Cerebellar nuclear complex (tissue), 1 donor: ENCODE data around the gene CADM4.
"Not testable (repeated sequence)": the region's sequence is repeated elsewhere in the genome, so short reads cannot be mapped to it uniquely, and the experiment has no call there.

ENCODE experiments used
- DNase-seq, 2 experiments: peaks; one replicate each; lab custom pipeline; 2025; lab: John Stamatoyannopoulos, UW

The CADM4 gene

DNA sequence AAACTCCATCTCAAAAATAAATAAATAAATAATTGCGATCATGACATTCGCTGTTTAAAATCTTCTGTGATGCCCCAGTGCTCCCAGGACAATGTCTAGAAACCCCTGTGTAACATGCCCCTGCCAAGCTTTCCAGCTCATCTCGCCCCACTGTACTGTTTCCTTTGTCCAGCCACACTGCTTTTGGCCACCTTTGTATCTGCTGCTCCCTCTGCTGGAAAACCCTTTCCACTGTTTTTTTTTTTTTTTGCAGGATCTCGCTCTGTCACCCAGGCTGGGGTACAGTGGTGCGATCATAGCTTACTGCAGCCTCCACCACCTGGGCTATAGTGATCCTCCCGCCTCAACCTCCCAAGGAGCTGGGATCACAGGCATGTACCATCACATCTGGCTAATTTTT, 22.8 kb upstream of the CADM4 start:
- no peak for DNase-seq

DNA sequence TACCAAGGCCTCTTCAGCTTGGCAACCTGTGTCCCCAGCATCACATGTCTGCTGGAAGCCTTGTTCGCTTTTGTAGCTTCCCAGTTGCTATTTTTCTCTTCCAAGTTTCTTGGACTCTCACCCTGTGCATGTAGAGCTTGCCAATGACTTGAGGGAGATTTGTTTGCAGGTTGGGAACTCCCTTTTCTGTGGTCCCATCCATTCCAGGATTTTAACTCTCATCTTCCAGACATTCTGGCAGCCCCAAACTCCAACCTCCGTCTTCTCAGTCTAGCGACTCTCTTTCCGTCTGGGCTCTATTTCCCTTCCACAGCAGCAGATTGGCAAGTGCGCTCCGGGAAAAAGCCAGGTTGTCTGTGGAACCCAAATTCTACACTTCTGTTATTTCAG, 21.3 kb upstream of the CADM4 start:
- no peak for DNase-seq

DNA sequence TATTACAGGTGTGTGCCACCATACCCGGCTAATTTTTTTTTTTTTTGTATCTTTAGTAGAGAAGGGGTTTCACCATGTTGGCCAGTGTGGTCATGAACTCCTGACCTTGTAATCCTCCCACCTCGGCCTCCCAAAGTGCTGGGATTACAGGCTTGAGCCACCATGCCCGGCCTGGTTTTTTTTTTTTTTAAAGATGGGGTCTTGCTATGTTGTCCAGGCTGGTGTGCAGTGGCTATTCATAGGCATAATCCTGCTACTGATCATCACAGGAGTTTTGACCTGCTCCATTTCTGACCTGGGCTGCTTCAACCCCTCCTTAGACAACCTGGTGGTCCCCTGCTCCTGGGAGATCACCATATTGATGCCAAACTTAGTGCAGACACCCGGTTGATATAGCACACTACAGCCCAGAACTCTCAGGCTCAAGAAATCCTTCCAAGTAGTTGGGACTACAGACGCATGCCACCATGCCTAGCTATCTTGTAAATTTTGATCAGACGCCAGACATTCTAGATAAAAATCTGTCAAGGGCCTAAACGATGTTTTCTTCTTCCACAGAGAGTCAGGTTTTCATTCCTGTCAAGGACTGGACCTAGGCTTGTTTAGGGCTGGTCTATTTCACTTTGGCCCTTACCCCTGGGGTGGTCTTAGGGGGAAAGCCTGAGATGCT, 20.8 kb upstream of the CADM4 start:
- no peak for DNase-seq

DNA sequence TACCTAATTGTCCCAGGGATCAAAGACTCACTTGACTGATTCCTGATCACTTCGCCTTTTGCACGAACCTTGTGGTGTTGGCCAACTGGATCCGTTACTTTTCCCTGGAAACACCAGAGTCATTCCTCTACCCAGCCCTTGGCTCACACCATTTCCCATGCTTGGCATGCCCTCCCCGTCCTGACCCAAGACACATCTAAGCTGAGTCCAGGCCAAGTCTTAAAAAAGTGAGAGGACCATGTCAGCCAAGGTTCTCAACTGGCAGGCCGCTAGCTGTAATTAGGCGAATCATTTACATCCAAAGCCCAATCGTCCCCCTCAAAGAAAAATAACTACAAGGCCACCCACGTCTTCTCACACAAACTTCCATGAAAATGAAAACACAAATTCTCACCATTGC, 18.8 kb upstream of the CADM4 start:
- DNase-seq: no peak

DNA sequence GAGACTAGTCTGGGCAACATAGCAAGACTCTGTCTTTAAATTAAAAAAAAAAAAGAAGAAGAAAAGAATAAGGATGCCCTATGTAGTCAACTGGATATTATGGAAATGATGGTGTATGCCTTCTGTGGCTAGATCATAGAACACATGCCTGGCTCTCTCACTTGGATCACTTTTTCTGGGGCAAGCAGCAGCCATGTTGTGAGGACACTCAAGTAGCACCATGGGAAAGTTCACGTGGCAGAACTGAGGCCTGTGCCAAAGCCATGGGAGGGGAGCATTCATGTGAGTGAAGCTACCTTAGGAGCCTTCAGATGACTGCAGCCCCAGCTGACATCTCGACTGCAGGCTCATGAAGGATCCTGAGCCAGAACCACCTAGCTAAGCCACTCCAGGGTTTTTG, 18.4 kb upstream of the CADM4 start:
- no peak for DNase-seq

DNA sequence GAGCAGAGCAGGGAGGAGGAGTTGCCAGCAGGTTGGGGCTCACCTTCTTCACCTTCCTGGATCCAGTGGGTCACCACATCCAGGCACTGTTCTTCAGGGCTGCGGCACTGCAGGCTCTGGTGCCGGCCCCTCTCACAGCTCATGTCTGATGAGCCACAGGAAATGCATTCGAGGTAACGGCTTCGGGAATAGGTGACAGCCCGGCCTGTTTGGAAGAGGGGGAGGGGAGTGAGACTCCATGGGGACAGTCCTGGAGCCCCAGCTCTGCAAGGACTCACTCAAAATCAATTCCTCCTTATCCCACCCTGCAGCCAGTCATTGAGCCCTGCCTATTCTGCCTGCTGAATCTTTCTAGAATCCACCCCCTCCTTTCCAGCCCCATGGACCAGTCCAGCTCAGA, 16.8 kb upstream of the CADM4 start:
- DNase-seq: no peak

DNA sequence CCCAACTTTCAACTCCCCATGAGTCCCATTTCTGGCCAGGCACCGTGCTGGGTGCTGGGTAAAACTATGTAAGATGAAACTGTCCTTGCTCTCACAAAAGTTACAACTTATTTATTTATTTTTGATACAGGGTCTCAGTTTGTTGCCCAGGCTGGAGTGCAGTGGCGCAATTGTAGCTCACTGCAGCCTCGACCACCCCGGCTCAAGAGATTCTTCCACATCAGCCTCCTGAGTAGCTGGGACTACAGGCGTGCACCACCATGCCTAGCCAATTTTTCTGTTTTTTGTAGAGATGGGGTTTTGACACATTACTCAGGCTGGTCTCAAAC, 12.9 kb upstream of the CADM4 start:
- DNase-seq: no peak

DNA sequence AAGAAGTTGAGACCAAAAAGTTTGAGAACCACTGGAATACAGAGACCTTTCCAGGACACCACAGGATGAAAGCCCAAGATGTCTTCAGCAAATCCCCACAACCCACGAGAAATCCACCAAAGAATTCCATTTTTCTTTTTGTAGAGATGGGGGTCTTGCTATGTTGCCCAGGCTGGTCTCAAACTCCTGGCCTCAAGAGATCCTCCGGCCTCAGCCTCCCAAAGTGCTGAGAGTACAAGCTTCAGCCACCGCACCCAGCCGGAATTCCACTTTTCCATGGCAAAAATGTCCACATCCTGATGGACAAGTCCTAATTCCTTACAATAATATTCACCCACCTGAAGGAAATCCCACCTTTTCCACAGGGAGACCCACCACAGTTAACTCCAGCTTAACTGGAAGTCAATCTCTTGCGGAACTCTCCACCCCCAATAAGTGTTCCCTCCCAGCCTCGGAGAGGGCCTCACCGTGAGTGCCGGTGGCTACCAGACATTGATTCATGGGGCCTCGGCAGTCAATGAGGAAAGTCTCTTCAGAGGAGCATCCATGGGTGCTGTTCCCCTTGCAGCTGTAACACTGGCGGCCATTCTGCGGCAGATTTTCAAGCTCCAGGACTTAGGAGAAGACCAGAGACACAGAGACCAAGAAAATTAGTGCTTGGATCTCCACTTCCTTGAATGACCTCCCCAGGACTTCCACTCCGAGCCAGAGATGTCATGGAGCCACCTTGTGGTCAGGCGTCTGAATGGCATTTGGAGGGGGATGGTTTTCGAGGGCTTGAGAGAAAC, 12.3 kb upstream of the CADM4 start:
- DNase-seq: peak in 1 of 2 experiments; percentile 66

DNA sequence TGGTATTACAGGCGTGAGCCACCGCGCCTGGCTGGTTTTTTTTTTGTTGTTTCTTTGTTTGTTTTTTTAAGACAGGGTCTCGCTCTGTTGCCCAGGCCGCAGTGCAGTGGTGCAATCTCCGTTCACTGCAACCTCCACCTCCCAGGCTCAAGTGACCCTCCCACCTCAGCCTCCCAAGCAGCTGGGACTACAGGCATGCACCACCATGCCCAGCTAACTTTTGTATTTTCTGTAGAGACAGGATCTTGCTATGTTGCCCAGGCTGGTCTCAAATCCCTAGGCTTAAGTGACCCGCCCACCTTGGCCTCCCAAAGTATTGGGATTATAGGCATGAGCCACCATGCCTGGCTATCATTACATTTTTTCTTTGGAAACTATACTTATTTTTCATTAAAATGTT, 10.6 kb upstream of the CADM4 start:
- DNase-seq: not testable (repeated sequence)

DNA sequence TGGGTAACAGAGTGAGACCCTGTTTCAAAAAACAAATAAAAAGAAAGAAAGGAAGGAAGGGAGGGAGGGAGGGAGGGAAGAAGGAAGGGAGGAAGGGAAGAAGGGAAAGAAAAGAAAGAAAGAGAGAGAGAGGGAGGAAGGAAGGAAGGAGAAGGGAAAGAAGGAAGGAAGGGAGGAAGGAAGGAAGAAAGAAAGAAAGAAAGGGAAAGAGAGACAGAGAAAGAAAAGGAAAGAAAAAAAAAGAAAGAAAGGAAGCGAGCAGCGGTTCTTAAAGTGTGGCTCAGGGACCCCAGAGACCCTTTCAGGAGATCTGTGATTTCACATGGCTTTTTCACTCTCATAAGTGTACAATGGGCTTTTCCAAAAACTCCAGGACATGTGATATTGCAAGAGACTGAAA, 9.9 kb upstream of the CADM4 start:
- DNase-seq: no peak

DNA sequence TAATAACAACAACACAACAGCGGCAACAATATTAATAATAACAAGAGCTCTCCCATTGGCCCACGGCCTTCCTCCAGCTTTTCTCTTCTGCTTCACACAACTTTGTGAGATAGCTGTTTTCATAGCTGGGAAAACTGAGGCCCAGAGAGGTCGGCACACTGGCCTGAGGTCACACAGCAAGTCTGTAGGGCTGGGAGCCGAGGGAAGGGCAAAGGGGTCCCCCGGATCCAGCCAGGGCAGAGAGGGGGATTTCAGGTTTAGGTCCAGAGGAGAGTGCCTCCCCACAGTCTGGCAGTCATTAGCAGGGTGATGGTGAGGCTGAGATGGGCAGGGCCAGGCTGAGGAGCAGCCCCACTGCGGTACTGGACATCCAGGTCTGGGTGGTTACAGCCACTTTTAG, 9.0 kb upstream of the CADM4 start:
- no peak for DNase-seq

DNA sequence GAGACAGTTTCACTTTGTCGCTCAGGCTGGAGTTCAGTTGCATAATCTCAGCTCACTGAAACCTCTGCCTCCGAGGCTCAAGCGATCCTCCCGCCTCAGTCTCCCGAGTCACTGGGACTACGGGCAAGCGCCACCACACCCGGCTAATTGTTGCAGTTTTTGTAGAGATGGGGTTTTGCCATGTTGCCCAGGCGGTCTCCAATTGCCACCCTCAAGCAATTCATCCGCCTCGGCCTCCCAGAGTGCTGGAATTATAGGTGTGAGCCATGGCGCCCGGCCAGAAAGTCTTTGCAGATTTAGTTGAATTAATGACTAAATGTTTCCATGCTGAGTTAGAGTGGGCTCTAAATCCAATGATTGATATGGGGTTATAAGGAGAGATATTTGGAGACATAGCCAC, 4.5 kb upstream of the CADM4 start:
- DNase-seq: no peak

DNA sequence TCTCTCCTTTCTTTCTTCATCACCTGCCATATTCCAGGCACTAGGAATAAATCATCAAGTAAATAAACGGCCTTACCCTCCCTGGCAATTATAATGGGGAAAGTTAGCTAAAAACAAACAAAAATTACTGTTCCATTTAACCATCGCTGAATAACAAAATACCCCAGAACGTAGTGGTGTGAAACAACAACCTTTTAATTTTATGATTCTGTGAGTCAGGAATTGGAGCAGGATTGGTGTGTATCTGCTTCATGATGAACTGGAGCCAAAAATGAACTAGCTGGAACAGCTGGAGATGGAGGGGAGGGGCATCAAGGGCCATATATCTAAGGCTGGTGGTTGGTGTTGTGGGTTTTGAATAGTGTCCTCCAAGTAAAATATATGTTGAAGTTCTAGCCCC, 3.7 kb upstream of the CADM4 start:
- no peak for DNase-seq

DNA sequence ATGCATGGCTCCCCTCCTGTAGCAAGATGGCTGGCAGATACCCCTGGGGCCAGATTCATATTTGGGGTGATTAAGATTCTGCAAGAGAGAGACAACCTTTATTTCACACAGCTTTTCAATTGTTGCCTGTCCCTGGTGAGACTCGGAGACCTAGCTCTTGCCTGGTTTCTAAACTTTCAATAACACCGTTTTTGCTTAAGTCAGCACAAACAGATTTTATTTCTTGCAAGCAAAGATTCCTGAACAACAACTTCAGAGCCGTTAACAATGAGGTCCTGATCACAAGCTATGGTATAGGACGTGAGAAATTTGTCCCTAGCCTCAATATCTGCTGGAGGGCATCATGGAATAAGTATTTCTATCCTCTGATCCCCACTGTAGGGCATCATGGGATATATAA, 2.9 kb upstream of the CADM4 start:
- DNase-seq: no peak

DNA sequence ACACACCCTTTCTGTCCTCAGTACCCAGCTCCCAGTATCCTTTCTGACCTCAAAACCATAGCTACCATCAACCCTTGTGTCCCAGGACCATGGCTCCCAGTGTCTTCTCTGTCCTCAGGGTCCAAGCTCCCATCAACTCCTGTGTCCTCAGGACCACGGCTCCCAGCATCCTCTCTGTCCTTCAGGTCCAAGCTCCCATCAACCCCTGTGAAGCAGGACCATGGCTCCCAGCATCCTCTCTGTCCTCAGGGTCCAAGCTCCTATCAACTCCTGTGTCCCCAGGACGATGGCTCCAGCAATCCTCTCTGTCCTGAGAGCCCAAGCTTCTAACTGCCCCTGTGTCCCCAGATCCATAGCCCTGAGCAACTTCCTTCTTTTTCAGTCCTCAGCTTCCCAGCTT, 1.7 kb upstream of the CADM4 start:
- no peak for DNase-seq

DNA sequence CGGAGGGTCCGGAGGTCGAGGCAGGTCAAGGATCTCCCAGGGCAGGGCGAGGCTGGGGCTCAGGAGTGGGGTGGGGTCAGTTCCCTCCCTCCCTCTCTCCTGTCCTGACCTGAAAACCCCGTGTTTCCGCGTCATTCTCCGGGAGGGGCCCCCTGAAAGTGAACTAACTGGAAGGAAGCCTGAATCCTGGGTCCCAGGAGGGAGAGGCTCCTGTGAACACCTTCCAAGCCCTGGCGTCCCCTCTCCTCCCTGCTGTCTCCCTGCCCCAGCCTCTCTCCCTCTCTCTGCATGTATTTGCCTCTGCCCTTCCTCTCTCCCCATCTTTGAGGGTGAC, 741 bp upstream of the CADM4 start:
- DNase-seq: no peak

DNA sequence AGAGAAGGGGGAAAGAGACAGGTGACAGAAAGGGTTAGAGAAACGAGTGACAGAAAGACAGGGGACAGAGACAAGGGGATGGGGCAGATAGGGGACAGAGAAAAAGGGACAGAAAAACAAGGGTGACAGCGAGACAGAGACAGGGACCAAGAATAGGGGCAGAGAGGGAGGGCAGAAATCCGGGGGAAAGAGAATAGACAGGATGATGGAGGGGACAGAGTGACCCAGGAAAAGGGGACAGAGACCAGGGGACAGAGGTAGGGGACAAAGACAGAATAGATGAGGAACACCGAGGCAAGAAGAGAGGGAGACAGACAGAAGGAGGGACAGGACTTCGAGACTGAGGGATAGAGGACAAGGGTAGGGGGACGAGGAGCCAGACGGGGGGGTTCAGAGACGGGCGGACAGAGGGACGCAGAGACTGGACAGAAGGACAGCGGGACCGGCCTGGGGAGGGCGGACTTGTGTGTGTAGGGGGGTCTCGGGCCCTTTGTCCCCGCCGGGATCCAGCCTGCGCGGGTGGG, 593 bp downstream of the CADM4 start:
- DNase-seq: no peak

DNA sequence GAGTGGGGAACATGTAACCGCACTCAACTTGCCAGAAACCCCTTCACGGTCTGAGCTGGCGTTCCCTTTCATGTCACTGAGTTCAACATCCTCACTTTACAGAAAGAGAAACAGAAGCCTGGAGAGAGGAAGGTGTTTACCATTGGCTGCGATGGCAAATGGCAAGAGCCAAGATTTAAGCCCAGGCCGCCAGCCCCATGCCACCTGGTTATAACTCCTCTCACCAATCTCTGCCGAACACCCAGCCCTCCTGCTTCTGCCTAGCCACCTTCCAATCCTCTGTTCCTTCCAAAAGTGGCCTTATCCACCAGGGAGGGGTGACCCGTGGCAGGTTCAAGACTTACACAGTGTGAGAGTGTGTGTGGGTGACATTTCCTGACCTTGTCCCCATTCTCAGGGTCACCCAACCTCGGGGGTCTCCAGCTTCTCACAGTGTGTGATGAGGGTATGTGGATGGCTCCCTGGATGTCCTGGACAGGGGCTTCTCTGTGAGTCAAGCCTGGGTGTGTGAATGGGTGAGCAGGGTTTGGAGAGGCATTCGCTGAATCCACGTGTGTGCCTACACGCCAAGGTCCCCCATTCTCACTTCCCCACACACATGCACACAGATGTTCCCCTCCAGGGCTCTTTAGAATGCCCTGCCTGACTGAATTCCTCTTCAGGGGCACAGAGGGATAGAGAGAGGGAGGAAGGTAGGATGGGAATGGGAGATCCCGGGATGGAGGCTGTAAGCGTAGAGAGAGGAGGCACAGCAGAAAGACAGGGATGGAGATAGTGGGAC, 1.2 kb downstream of the CADM4 start:
- DNase-seq: no peak

DNA sequence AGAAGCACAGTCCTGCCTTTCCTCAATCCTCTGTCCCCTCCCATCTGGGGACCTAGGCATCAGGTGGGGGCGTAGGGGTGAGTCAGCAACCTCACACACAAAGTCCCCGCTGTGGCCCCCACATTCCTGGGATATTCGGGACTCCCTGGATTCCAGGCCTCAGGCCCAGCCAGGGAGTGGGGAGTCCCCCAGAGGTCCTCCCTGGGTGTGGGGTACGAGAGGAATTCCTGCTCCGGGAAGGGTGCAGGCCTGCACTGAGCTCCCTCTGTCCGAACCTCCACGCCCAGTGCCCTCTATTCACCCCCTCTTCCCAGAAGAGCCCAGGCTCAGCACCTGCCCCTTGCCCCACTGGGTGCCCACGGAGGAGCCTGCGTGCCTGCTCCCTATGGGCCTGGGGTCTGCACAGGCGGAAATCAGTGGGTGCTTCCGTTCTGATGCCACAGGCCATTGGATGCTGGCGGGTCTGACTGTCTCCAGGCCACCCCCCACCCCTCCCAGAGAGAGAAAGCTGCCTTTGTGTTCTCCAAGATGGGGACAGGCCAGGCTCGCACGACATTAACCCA, 3.4 kb downstream of the CADM4 start:
- DNase-seq: no peak

DNA sequence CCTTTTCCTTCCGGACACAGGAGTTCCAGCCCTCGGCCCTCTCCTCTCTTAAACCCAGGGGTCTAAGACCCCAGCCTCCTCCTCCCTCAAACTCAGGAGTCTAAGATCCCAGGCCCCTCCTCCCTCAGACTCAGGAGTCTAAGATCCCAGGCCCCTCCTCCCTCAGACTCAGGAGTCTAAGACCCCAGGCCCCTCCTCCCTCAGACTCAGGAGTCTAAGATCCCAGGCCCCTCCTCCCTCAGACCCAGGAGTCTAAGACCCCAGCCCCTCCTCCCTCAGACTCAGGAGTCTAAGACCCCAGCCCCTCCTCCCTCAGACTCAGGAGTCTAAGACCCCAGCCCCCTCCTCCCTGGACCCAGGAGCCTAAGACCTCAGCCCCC, 4.1 kb downstream of the CADM4 start:
- not testable (repeated sequence) for DNase-seq

DNA sequence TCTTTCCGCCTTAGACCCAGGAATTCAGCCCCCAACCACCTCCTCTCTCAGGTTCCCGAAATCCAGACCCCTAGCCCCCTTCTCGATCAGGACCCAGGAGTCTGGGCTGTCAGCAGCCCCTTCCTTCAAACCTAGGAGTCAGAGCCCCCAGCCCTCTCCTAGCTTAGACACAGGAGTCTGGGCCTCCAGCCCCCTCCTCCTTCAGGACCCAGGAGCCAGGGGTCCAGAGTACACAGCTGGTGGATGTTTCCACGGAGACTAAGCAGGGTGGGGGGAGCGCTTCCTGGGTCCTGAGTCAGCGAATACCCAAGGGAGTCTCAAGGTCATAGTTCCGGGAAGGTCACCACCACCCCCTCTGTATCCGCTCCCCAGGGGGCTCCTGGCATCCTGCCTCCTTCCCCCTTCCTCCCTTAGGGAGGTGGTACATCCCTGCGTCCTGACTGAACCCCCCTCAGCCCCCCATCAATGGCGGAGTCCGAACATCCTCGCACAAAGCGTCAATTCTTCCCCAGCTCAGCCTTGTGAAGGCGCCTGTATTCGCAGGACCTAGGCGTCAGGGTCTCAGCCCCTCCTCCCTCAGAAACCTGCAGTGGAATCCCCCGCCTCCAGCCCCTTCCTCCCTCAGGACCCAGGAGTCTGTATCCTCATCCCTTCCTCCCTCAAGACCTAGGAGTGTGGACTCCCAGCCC, 4.6 kb downstream of the CADM4 start:
- DNase-seq: peak in 1 of 2 experiments; percentile 37

DNA sequence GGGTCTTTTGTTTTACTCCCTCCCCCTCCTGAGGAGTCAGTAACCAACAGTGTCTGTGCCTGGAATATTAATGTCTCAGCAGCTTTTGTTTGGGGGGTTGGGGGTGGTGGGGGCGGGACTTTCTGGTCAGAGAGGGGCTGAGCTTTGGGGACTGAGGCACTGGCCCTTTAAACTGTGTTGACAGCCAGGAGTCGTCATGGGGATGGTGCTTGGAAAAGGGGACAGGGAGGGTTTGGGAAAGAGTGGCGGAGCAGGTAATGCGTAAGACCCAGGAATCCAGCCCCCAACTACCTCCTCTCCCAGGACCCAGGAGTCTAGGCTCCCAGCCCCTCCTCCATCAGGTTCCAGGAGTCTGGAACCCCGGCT, 5.2 kb downstream of the CADM4 start:
- DNase-seq: peak in 1 of 2 experiments; percentile 44
